K562 (cell line): ENCODE measurements around the gene ZNF358. TPM values are rescaled to one million over a fixed set of nuclear protein-coding genes. Genes with fewer than 3 reads are reported as not detected.
A peak's percentile ranks its signal among the peaks of the same experiment; 100 is the strongest.

Experiments
- ARID3A ChIP-seq: IDR thresholded peaks from 2 replicates; pipeline ENCODE4 v1.6.1; 2012; ENCODE audit warnings: low read depth, low read length, improper control_type of control experiment, borderline replicate concordance
- BACH1 ChIP-seq: fragments of 200-800 bp; sonication (Bioruptor generic); IDR thresholded peaks from 2 replicates; pipeline ENCODE4 v1.6.1; 2016; ENCODE audit warnings: missing genetic modification characterization, missing compliant biosample characterization
- CAMTA2 ChIP-seq: fragments of 250-450 bp; sonication (Bioruptor Pico); conservative IDR thresholded peaks from 2 replicates; pipeline ENCODE4 v1.5.1; 2022
- DIDO1 ChIP-seq: fragments of 450-650 bp; IDR thresholded peaks from 2 replicates; pipeline ENCODE4 v1.6.1; 2016; ENCODE audit warnings: low read depth, missing biosample characterization, missing genetic modification characterization
- E2F6 ChIP-seq, 2 experiments: IDR thresholded peaks; 2 replicates each; pipeline ENCODE4 v1.6.1; 2011; ENCODE audit warnings: borderline replicate concordance in 1 of 2, control low read depth in 1 of 2, low read depth in 1 of 2, low read length in 1 of 2, mild to moderate bottlenecking in 1 of 2, mixed read lengths in 1 of 2, moderate library complexity in 1 of 2; ENCODE audit not compliant: insufficient read depth in 1 of 2, insufficient read length in 1 of 2, poor library complexity in 1 of 2, severe bottlenecking in 1 of 2; ENCODE audit errors: extremely low read depth in 1 of 2
- E2F8 ChIP-seq: fragments of 450-650 bp; IDR thresholded peaks from 2 replicates; pipeline ENCODE4 v1.7.1; 2018; ENCODE audit warnings: mild to moderate bottlenecking, low read depth; ENCODE audit not compliant: partially characterized antibody
- FOXK2 ChIP-seq, 2 experiments: fragments of 450-650 bp; IDR thresholded peaks in 1 of 2; conservative IDR thresholded peaks in 1 of 2; 2 replicates each; pipeline ENCODE4 v1.6.1; 2016; ENCODE audit warnings: low read depth in 2 of 2, mild to moderate bottlenecking in 1 of 2
- MYC ChIP-seq, 2 experiments: fragments of 250-450 bp in 1 of 2; sonication (Bioruptor Pico) in 1 of 2; IDR thresholded peaks; 2 replicates each; pipeline versions ENCODE4 v1.5.1 to v1.6.1; 2012 to 2021; ENCODE audit warnings: low read depth in 2 of 2, borderline replicate concordance in 1 of 2, improper control_type of control experiment in 1 of 2, low read length in 1 of 2, mild to moderate bottlenecking in 1 of 2, moderate library complexity in 1 of 2
- NEUROD1 ChIP-seq: fragments of 150-350 bp; IDR thresholded peaks from 2 replicates; pipeline ENCODE4 v1.6.1; 2014; ENCODE audit warnings: borderline replicate concordance, low read length, low read depth; ENCODE audit not compliant: partially characterized antibody
- NR1H2 ChIP-seq: sonication (generic); formaldehyde crosslinking; IDR thresholded peaks from 2 replicates; pipeline ENCODE4 v1.4.0; 2020; ENCODE audit warnings: mild to moderate bottlenecking, missing genetic modification reagents
- RCOR1 ChIP-seq, 2 experiments: IDR thresholded peaks; 2 replicates each; pipeline ENCODE4 v1.6.1; 2012; ENCODE audit warnings: low read depth in 2 of 2, low read length in 2 of 2, borderline replicate concordance in 1 of 2, improper control_type of control experiment in 1 of 2
- SMAD3 ChIP-seq: fragments of 450-650 bp; formaldehyde crosslinking; conservative IDR thresholded peaks from 2 replicates; pipeline ENCODE4 v1.4.0; 2020; ENCODE audit warnings: mild to moderate bottlenecking
- TAF7 ChIP-seq: fragments of 450-650 bp; IDR thresholded peaks from 2 replicates; pipeline ENCODE4 v1.6.1; 2016; ENCODE audit warnings: missing genetic modification characterization, missing compliant biosample characterization
- XRCC4 ChIP-seq: IDR thresholded peaks from one replicate; pipeline ENCODE4 v1.6.1; 2011; ENCODE audit not compliant: insufficient read depth, insufficient read length; ENCODE audit errors: extremely low read depth
- ZNF133 ChIP-seq: fragments of 250-450 bp; sonication (Bioruptor Pico); IDR thresholded peaks from 2 replicates; pipeline ENCODE4 v1.4.0; 2020; ENCODE audit warnings: mild to moderate bottlenecking
- ZNF3 ChIP-seq: fragments of 250-450 bp; sonication (Bioruptor Pico); IDR thresholded peaks from 2 replicates; pipeline ENCODE4 v1.5.0; 2021; ENCODE audit warnings: mild to moderate bottlenecking, moderate library complexity
- ZNF347 ChIP-seq: fragments of 450-650 bp; formaldehyde crosslinking; IDR thresholded peaks from 2 replicates; pipeline ENCODE4 v1.4.0; 2020; ENCODE audit warnings: low read depth, mild to moderate bottlenecking, moderate library complexity
- ZNF695 ChIP-seq: fragments of 450-650 bp; formaldehyde crosslinking; IDR thresholded peaks from 2 replicates; pipeline ENCODE4 v1.4.0; 2020; ENCODE audit warnings: mild to moderate bottlenecking, moderate library complexity
- polyA plus RNA-seq, 8 experiments: library from polyadenylated mRNA; depleted of rRNA in 4 of 8; stranded (reverse) in 5 of 8; unstranded in 3 of 8; fragments of >200 nt; fragmentation: Nextera tagmentation in 2 of 8; fragmentation: Illumina TruSeq in 1 of 8; extraction: Ambion mirVana in 2 of 8; extraction: Trizol in 1 of 8; gene quantifications; 2 replicates each; pipeline versions ENCODE4 v1.2.1 to v1.2.3, GENCODE V29; 2011 to 2014; ENCODE audit warnings: inconsistent platforms in 1 of 8, missing spikeins in 1 of 8
- total RNA-seq, 7 experiments: library from RNA; depleted of rRNA in 6 of 7; stranded (reverse); fragments of >200 nt in 6 of 7; fragmentation: Illumina TruSeq in 2 of 7; extraction: Trizol in 2 of 7; gene quantifications; 2 replicates each; pipeline versions ENCODE4 v1.2.1 to v1.2.3, GENCODE V29; 2011 to 2021; ENCODE audit warnings: low replicate concordance in 1 of 7

ZNF358 gene
- total and polyA plus RNA-seq, 9 of the 15 experiments (the other 6 are each of a cell fraction or from before 2014, with no cell fraction given): 0.04 to 17.2 (median 4.9) TPM

GRCh38 chr19:7522072-7522922 is 6.4 kb downstream of the ZNF358 start, which contains the start of gene MCOLN1 (continued):
- TF ChIP-seq SMAD3: peak; percentile 50; the same call in 1 of the 2 replicates
- TF ChIP-seq ZNF3 (CRISPR knock-in tag): no peak
- TF ChIP-seq NEUROD1: peak; percentile 92
- no peak for TF ChIP-seq CAMTA2
- TF ChIP-seq ZNF347 (CRISPR knock-in tag): no peak
- peak; percentile 77 to 93 for TF ChIP-seq FOXK2 (conservative IDR thresholded peaks at IDR 0.05 in 1 of 2, IDR thresholded peaks at IDR 0.05 in 1 of 2; ENCODE audit: low read depth in 2 of 2)
- TF ChIP-seq DIDO1: peak; percentile 26; the same call in 1 of the 2 replicates
- TF ChIP-seq NR1H2: no peak
- TF ChIP-seq MYC (IDR thresholded peaks at IDR 0.05; ENCODE audit: low read depth, low read length): peak; percentile 67; the same call in 1 of the 2 replicates
- TF ChIP-seq MYC (CRISPR knock-in tag; IDR thresholded peaks at IDR 0.05; ENCODE audit: borderline replicate concordance, low read depth): no peak
- TF ChIP-seq ZNF133 (CRISPR knock-in tag): no peak
- TF ChIP-seq BACH1 (tag): no peak
- no peak for TF ChIP-seq ARID3A
- peak; percentile 66 for TF ChIP-seq E2F8
- TF ChIP-seq ZNF695: no peak
- TF ChIP-seq E2F6 (IDR thresholded peaks at IDR 0.05; ENCODE audit: borderline replicate concordance in 1 of 2, extremely low read depth in 1 of 2, insufficient read depth in 1 of 2, insufficient read length in 1 of 2, low read depth in 1 of 2, low read length in 1 of 2, poor library complexity in 1 of 2, severe bottlenecking in 1 of 2): peak; percentile 83 to 89
- TF ChIP-seq TAF7 (tag): no peak
- no peak for TF ChIP-seq XRCC4
- TF ChIP-seq RCOR1 (IDR thresholded peaks at IDR 0.05; ENCODE audit: borderline replicate concordance in 1 of 2, low read depth in 2 of 2, low read length in 2 of 2): peak in 1 of 2 experiments; percentile 55; a peak in 1 of 4 replicates
